HG03378 (cell line): Measurements from ENCODE around the gene CPA5.

Experiments
- ATAC-seq: cut with Tn5 transposase; IDR thresholded peaks from one replicate; pipeline ENCODE4 v1.9.1; 2021; ENCODE audit warnings: mild to moderate bottlenecking, moderate library complexity; ENCODE audit not compliant: unreplicated experiment

The CPA5 gene

GRCh38 chr7:130356876-130357611 lies 12.4 kb downstream of the CPA5 start:
- no peak for ATAC-seq

- ATAC-seq = no peak
Observed at GRCh38 chr7:130358471-130358870, 13.9 kb downstream of the CPA5 start.

- no peak for ATAC-seq
Observed at GRCh38 chr7:130359276-130359857, 14.8 kb downstream of the CPA5 start.

GRCh38 chr7:130360518-130360917 lies 15.9 kb downstream of the CPA5 start:
- no peak for ATAC-seq

- no peak for ATAC-seq
Observed at GRCh38 chr7:130361681-130362080, 17.1 kb downstream of the CPA5 start.

- no peak for ATAC-seq
Observed at GRCh38 chr7:130362251-130362816, 17.7 kb downstream of the CPA5 start.

GRCh38 chr7:130363026-130363847 lies 18.6 kb downstream of the CPA5 start:
- ATAC-seq = no peak

GRCh38 chr7:130364451-130364850 lies 19.8 kb downstream of the CPA5 start:
- no peak for ATAC-seq

- ATAC-seq = no peak
Observed at GRCh38 chr7:130365088-130365487, 20.5 kb downstream of the CPA5 start.

DNA sequence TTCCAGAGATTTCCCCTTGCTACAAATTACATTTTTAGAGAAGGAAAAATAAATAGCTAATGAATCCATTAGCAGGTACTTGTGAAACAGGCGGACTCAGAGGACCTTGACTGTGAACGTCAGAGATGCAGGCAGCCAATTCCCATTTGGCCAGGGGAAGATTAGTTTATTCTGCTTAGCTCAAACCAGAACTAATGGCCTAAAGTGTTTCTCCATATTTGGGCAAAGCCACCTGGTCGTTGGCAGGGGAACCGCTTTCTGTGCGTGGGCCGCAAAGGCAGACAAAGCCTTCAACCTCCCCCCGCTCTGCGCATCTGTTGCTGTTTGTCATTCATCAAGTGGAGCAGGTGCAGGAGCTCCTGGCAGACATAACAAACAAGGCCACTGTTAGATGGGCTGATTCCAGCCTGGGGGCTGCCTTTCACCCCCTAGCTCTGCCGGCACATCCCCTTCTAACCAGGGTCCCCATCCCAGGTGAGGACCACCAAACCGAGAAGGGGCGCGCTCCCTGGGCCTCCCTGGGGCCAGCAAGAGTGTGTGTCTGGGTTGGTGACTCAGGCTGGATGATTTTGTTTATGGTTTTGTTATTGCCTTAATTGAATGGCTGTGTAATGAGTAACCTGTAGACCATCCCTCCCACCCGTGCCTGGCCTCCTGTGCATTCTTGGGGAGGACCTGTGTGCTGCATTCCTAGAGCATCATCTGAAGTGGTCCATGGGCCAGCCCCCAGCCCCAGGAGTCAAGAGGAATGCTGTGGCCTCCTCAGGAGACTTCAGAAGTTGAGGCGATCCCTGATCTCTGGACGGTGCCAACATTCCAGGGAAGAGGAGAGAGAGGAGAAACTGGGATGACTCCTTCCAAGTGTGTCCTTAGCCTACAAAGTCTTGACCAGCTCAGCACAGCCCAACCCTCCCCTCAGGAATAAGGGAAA lies 21.2 kb downstream of the CPA5 start:
- peak; percentile 62 for ATAC-seq

DNA sequence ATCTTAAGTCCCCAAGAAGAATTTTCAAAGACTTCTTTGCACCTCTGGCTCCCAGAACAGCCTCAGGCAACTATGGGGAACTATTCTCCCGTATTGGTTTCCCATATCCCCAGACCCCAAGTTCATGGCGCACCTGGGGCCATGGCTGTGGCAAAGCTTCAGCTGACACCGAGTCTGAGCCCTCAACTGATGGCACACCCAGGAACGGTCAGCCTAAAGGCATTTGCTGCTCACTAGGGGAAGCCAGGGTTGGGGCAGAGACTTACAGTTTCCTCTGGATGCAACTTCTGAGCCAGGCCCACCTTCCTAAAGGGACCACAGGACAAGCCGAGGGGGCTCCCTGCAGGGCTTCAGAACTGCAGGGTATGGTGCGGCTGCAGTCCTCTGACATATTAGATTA lies 21.9 kb downstream of the CPA5 start:
- ATAC-seq = no peak

DNA sequence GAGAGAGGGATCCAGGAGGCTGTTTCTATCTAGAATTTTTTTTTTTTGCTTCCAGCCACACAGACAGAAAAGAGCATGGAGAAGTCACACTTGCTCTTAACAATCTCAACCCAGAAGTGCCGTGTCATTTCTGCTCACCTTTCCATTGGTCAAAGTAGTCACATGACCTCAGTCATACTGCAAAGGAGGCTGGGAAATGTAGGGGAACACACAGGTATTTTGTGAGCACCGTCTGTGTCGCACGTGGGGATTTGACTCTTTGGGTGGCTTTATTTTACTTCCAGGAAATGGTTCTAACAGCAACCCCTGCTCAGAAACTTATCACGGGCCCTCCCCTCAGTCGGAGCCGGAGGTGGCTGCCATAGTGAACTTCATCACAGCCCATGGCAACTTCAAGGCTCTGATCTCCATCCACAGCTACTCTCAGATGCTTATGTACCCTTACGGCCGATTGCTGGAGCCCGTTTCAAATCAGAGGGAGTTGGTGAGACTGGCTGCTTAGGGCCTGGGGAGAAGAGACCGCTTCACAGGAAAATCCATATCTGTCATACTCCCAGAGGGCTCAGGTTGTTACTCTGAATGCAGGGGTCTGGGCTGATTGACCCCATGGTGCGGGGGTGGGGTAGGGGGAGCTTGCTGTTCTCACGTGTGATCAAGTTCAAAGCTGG lies 22.6 kb downstream of the CPA5 start:
- ATAC-seq = no peak

GRCh38 chr7:130367836-130368746 lies 23.5 kb downstream of the CPA5 start:
- ATAC-seq = no peak

- ATAC-seq = no peak
Observed at GRCh38 chr7:130369110-130369711, 24.6 kb downstream of the CPA5 start.

- ATAC-seq = no peak
Observed at GRCh38 chr7:130369831-130370550, 25.4 kb downstream of the CPA5 start.

DNA sequence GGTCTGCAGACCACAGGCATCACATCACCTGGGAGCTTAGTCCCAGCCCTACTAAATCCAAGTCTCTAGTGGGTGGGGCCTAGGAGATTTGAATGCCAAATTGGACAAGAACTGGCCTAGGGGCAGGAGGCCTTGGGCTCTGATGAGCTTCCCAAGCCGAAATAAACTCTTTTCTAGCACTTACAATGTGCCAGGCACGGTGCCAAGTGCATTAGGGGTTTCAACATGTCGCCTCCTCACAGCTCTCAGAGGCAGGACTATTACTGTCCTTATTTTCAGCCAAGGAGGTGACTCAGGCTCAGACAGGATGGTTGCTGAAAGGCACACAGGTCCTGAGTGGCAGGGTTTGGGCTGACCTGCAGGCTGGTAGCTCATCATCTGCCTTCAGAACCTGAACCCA lies 26.4 kb downstream of the CPA5 start:
- ATAC-seq = no peak

DNA sequence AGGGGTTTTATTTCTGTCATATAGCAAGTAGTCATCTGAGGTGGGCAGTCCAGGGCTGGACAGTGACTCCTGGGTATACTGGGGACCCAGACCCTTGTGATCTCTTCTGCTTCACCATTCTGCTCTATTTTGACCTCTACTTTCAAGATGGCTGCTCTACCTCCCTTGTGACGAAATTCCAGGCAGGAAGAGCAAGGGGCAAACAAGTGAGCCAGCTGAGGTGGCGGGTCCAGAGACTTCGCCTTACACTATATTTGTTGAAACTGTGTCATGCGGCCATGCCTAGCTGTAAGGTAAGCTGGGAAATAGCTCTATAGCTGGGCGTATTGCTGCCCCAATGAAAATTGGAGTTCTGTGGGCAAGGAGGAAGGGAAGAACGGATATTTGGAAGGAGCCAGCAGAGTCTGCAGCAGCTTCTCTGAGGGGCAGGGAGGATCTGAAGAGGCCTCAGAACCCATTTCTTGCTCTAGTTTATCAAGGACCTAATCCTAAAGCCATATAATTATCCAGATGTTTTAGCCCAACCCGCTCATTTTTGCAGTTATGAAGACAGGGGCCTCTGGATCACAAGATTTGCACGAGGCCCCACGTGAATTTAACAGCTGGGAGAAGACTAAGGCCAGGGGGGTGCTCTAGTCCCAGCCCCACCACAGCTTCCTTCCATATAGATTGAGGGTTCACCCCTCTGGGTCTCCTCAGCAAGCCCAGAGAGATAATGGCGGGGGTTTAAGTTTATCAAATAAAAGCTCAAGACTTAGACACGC lies 28.0 kb downstream of the CPA5 start:
- ATAC-seq = no peak
